GM12878 (cell line): ENCODE measurements around the gene CDH4. TPM values are rescaled to one million over a fixed set of nuclear protein-coding genes. Genes with fewer than 3 reads are reported as not detected.

Experiments used
- ATAC-seq: fragments of 200-7000 bp; cut with Tn5 transposase; 3 replicates; pipeline ENCODE4 v1.9.1; 2020; ENCODE audit warnings: mild to moderate bottlenecking, moderate library complexity
- BruUV-seq: library from RNA; stranded (reverse); fragments of 400-500 nt; replicated peaks from 2 replicates; lab custom pipeline; 2021; lab: Mats Ljungman, UMichigan
- CTCF ChIA-PET: fragments of 300-600 bp; sonication (Branson Sonifier 250); formaldehyde crosslinking; extraction: SDS; loops from one replicate; lab custom pipeline; 2021; ENCODE audit warnings: inconsistent platforms; lab: Yijun Ruan, JAX
- POLR2A ChIA-PET: fragments of 350-600 bp; formaldehyde crosslinking; extraction: SDS; loops from one replicate; lab custom pipeline; 2021; ENCODE audit warnings: inconsistent platforms; lab: Charles Lee
- RAD21 ChIA-PET: fragments of 300-600 bp; sonication (Branson Sonifier 250); formaldehyde crosslinking; loops from one replicate; lab custom pipeline; 2023; ENCODE audit warnings: antibody characterized with exemption; ENCODE audit not compliant: unreplicated experiment; lab: Charles Lee
- SMC1A ChIA-PET: fragments of 300-600 bp; sonication (Branson Sonifier 250); formaldehyde crosslinking; loops from one replicate; lab custom pipeline; 2023; ENCODE audit not compliant: unreplicated experiment, uncharacterized antibody; lab: Charles Lee
- DNase-seq: peaks from one replicate; pipeline ENCODE4 v3.0.0-alpha.2; 2011; ENCODE audit warnings: low read depth, low spot score
- FAIRE-seq: peaks from 3 replicates; lab custom pipeline; 2011; peaks lifted over from hg19 to GRCh38; lab: Jason Lieb, UNC
- H2AFZ ChIP-seq: 2 replicates; pipeline ENCODE4 v1.6.0; 2011; ENCODE audit warnings: low read depth, low read length, control low read depth; ENCODE audit not compliant: control insufficient read depth
- H3K27ac ChIP-seq: 2 replicates; pipeline ENCODE4 v1.5.1; 2011; ENCODE audit warnings: control low read depth; ENCODE audit not compliant: control insufficient read depth, insufficient read depth
- H3K27me3 ChIP-seq, 2 experiments: replicated peaks in 1 of 2; 2 replicates each; pipeline versions ENCODE4 v1.6.0 to v1.6.1; 2011; ENCODE audit warnings: low read length in 1 of 2; ENCODE audit not compliant: control insufficient read depth in 2 of 2, insufficient read depth in 2 of 2
- H3K36me3 ChIP-seq, 2 experiments: 2 replicates each; pipeline ENCODE4 v1.5.1; 2011; ENCODE audit warnings: low read length in 1 of 2; ENCODE audit not compliant: control insufficient read depth in 2 of 2, insufficient read depth in 2 of 2
- H3K4me1 ChIP-seq: 2 replicates; pipeline ENCODE4 v1.6.1; 2011; ENCODE audit warnings: mild to moderate bottlenecking, low read length, moderate library complexity, mixed read lengths; ENCODE audit not compliant: control insufficient read depth, insufficient read depth
- H3K4me2 ChIP-seq: 2 replicates; pipeline ENCODE4 v1.6.0; 2011; ENCODE audit warnings: control low read depth; ENCODE audit not compliant: control insufficient read depth, insufficient read depth
- H3K4me3 ChIP-seq: fragments of 200-600 bp; sonication (generic); 2 replicates; pipeline ENCODE4 v1.5.1; 2016
- H3K79me2 ChIP-seq: 2 replicates; pipeline ENCODE4 v1.6.0; 2011; ENCODE audit warnings: low read length; ENCODE audit not compliant: control insufficient read depth, insufficient read depth
- H3K9ac ChIP-seq: 2 replicates; pipeline ENCODE4 v1.8.0; 2011; ENCODE audit warnings: low read length, control low read depth, mixed read lengths; ENCODE audit not compliant: control insufficient read depth, insufficient read depth
- H3K9me3 ChIP-seq: replicated peaks from 3 replicates; pipeline ENCODE4 v1.5.1; 2011; ENCODE audit warnings: mild to moderate bottlenecking, low read length; ENCODE audit not compliant: control insufficient read depth, insufficient read depth
- H4K20me1 ChIP-seq: 2 replicates; pipeline ENCODE4 v1.6.0; 2011; ENCODE audit not compliant: control insufficient read depth, insufficient read depth
- ATF7 ChIP-seq: fragments of 450-650 bp; IDR thresholded peaks from 2 replicates; pipeline ENCODE4 v1.6.1; 2016; ENCODE audit warnings: low read depth, mild to moderate bottlenecking
- CBFB ChIP-seq: IDR thresholded peaks from 2 replicates; pipeline ENCODE4 v1.6.1; 2016; ENCODE audit warnings: antibody characterized with exemption, low read depth
- CHD2 ChIP-seq: IDR thresholded peaks from 2 replicates; pipeline ENCODE4 v1.6.1; 2011; ENCODE audit warnings: low read depth, low read length, improper control_type of control experiment, borderline replicate concordance
- CREB1 ChIP-seq: IDR thresholded peaks from 2 replicates; pipeline ENCODE4 v1.6.1; 2012; ENCODE audit warnings: low read depth, mild to moderate bottlenecking, inconsistent platforms
- FOS ChIP-seq: IDR thresholded peaks from 3 replicates; pipeline ENCODE4 v1.6.1; 2011; ENCODE audit warnings: borderline replicate concordance; ENCODE audit not compliant: insufficient read length; ENCODE audit errors: extremely low read depth
- JUNB ChIP-seq: IDR thresholded peaks from 2 replicates; pipeline ENCODE4 v1.6.1; 2016; ENCODE audit warnings: antibody characterized with exemption, mild to moderate bottlenecking
- NFIC ChIP-seq: IDR thresholded peaks from 2 replicates; pipeline ENCODE4 v1.6.1; 2012; ENCODE audit warnings: low read depth, mild to moderate bottlenecking, inconsistent platforms, low read length, moderate library complexity
- SIX5 ChIP-seq: IDR thresholded peaks from 2 replicates; pipeline ENCODE4 v1.6.1; 2011; ENCODE audit warnings: mild to moderate bottlenecking, low read depth, low read length, moderate library complexity; ENCODE audit not compliant: severe bottlenecking
- SMC3 ChIP-seq: IDR thresholded peaks from 2 replicates; pipeline ENCODE4 v1.6.1; 2011; ENCODE audit warnings: low read length, improper control_type of control experiment, borderline replicate concordance
- SPI1 ChIP-seq: IDR thresholded peaks from 2 replicates; pipeline ENCODE4 v1.6.1; 2011; ENCODE audit warnings: low read depth, mild to moderate bottlenecking, low read length, moderate library complexity, borderline replicate concordance; ENCODE audit not compliant: insufficient read depth
- SREBF1 ChIP-seq: IDR thresholded peaks from 2 replicates; pipeline ENCODE4 v1.6.1; 2012; ENCODE audit warnings: mild to moderate bottlenecking, low read length
- ZNF24 ChIP-seq: fragments of 450-650 bp; IDR thresholded peaks from 2 replicates; pipeline ENCODE4 v1.6.1; 2017; ENCODE audit warnings: antibody characterized with exemption, mild to moderate bottlenecking
- WGBS: methylation state at CpG from one replicate; pipeline ENCODE4 v1.1.6; 2016; ENCODE audit warnings: low lambda C conversion rate; ENCODE audit not compliant: insufficient replicate concordance, insufficient coverage; ENCODE audit errors: missing lambda C conversion rate; 5-methylcytosine and 5-hydroxymethylcytosine counted together
- in situ Hi-C: fragments of 300-500 bp; cut with MboI; formaldehyde crosslinking; loops from 9 replicates; pipeline ENCODE4 v1.14.3; 2018; ENCODE audit warnings: mixed read lengths
- intact Hi-C: fragments of 100-400 bp; cut with micrococcal nuclease; formaldehyde crosslinking; loops from one replicate; pipeline ENCODE4 v1.14.2; 2022; ENCODE audit not compliant: unreplicated experiment
- polyA plus RNA-seq, 11 experiments: library from polyadenylated mRNA; depleted of rRNA in 4 of 11; unstranded in 6 of 11; stranded (reverse) in 5 of 11; fragments of >200 nt; fragmentation: Nextera tagmentation in 4 of 11; fragmentation: Illumina TruSeq in 1 of 11; extraction: Ambion mirVana in 4 of 11; extraction: Trizol in 1 of 11; gene quantifications; 1 replicate in 1 of 11; 2 replicates in 10 of 11; pipeline versions ENCODE4 v1.2.1 to v1.2.3, GENCODE V29; 2011 to 2016; ENCODE audit warnings: inconsistent platforms in 2 of 11, missing spikeins in 2 of 11, low read depth in 1 of 11
- total RNA-seq, 4 experiments: library from RNA; depleted of rRNA in 3 of 4; stranded (reverse); fragments of >200 nt in 3 of 4; fragmentation: Illumina TruSeq in 1 of 4; extraction: Trizol in 1 of 4; gene quantifications; 2 replicates each; pipeline versions ENCODE4 v1.2.1 to v1.2.3, GENCODE V29; 2013 to 2021
- TF ChIP-seq, protein P1 (sequence below): IDR thresholded peaks from 2 replicates; pipeline ENCODE4 v1.6.1; 2012; ENCODE audit warnings: low read depth, low read length, improper control_type of control experiment
- TF ChIP-seq, protein P2 (sequence below): fragments of 450-650 bp; IDR thresholded peaks from 2 replicates; pipeline ENCODE4 v1.6.1; 2017; ENCODE audit warnings: mild to moderate bottlenecking
- TF ChIP-seq, protein P3 (sequence below): fragments of 450-650 bp; IDR thresholded peaks from 2 replicates; pipeline ENCODE4 v1.6.1; 2017; ENCODE audit warnings: mild to moderate bottlenecking, moderate library complexity

The CDH4 gene
- total and polyA plus RNA-seq, 10 of the 15 experiments (the other 5 are each of a cell fraction or from before 2014, with no cell fraction given), result not detected

DNA sequence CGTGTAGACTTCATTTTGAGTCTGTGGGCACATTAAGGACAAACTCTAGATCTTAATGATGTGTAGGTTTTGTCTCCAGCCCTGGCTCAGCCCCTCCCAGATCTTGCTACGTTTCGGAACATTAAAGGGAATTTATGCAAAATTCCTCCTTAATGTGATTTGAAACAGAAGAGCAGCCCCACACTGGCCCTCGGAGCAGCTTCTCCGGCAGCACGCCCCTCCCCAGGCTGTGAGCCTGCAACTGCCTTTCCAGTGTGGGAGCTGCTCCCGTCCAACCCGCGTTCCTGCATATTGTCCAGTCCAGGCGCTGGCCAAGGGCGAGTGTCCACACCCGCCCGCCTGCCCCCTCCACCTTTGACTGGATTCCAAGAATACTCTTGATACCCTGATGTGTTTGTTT lies 556.4 kb downstream of the CDH4 start:
- Histone ChIP-seq H3K4me3 (no peak overlapping the region), H3K4me2 (no peak overlapping the region), H3K27ac (no peak overlapping the region), H3K27me3 (no peaks in the 10 kb centered on the region; a peak in 2 of 4 replicates), H3K9ac (no peak overlapping the region), H2AFZ (no peak overlapping the region), H3K79me2 (no peaks in the 10 kb centered on the region), H4K20me1 (no peaks in the 10 kb centered on the region), H3K36me3 (no peaks in the 10 kb centered on the region), H3K9me3 (no peaks in the 10 kb centered on the region), H3K4me1 (no peaks in the 10 kb centered on the region)
- no peak for FAIRE-seq
- WGBS, result 56% methylated on average over 13 of the region's 13 CpGs
- ChIA-PET SMC1A (no interaction called here), CTCF (no interaction called here), RAD21 (no interaction called here), POLR2A (no interaction called here)
- intact Hi-C loops (no loop called here), in situ Hi-C loops (no loop called here)
- no peak for ATAC-seq
- no TSS peak for BruUV-seq
- no peak for DNase-seq
- no peak for TF ChIP-seq CREB1
- no peak for TF ChIP-seq SREBF1
- no peak for TF ChIP-seq FOS
- TF ChIP-seq, protein P1, sequence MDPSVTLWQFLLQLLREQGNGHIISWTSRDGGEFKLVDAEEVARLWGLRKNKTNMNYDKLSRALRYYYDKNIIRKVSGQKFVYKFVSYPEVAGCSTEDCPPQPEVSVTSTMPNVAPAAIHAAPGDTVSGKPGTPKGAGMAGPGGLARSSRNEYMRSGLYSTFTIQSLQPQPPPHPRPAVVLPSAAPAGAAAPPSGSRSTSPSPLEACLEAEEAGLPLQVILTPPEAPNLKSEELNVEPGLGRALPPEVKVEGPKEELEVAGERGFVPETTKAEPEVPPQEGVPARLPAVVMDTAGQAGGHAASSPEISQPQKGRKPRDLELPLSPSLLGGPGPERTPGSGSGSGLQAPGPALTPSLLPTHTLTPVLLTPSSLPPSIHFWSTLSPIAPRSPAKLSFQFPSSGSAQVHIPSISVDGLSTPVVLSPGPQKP, result no peak
- no peak for TF ChIP-seq SPI1
- TF ChIP-seq NFIC, result no peak
- no peak for TF ChIP-seq SMC3
- no peak for TF ChIP-seq CHD2
- TF ChIP-seq, protein P2, sequence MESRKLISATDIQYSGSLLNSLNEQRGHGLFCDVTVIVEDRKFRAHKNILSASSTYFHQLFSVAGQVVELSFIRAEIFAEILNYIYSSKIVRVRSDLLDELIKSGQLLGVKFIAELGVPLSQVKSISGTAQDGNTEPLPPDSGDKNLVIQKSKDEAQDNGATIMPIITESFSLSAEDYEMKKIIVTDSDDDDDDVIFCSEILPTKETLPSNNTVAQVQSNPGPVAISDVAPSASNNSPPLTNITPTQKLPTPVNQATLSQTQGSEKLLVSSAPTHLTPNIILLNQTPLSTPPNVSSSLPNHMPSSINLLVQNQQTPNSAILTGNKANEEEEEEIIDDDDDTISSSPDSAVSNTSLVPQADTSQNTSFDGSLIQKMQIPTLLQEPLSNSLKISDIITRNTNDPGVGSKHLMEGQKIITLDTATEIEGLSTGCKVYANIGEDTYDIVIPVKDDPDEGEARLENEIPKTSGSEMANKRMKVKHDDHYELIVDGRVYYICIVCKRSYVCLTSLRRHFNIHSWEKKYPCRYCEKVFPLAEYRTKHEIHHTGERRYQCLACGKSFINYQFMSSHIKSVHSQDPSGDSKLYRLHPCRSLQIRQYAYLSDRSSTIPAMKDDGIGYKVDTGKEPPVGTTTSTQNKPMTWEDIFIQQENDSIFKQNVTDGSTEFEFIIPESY, result no peak
- no peak for TF ChIP-seq CBFB
- TF ChIP-seq, protein P3, sequence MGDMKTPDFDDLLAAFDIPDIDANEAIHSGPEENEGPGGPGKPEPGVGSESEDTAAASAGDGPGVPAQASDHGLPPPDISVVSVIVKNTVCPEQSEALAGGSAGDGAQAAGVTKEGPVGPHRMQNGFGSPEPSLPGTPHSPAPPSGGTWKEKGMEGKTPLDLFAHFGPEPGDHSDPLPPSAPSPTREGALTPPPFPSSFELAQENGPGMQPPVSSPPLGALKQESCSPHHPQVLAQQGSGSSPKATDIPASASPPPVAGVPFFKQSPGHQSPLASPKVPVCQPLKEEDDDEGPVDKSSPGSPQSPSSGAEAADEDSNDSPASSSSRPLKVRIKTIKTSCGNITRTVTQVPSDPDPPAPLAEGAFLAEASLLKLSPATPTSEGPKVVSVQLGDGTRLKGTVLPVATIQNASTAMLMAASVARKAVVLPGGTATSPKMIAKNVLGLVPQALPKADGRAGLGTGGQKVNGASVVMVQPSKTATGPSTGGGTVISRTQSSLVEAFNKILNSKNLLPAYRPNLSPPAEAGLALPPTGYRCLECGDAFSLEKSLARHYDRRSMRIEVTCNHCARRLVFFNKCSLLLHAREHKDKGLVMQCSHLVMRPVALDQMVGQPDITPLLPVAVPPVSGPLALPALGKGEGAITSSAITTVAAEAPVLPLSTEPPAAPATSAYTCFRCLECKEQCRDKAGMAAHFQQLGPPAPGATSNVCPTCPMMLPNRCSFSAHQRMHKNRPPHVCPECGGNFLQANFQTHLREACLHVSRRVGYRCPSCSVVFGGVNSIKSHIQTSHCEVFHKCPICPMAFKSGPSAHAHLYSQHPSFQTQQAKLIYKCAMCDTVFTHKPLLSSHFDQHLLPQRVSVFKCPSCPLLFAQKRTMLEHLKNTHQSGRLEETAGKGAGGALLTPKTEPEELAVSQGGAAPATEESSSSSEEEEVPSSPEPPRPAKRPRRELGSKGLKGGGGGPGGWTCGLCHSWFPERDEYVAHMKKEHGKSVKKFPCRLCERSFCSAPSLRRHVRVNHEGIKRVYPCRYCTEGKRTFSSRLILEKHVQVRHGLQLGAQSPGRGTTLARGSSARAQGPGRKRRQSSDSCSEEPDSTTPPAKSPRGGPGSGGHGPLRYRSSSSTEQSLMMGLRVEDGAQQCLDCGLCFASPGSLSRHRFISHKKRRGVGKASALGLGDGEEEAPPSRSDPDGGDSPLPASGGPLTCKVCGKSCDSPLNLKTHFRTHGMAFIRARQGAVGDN, result no peak
- no peak for TF ChIP-seq SIX5
- no peak for TF ChIP-seq JUNB
- no peak for TF ChIP-seq ATF7
- no peak for TF ChIP-seq ZNF24
